Measurements from ENCODE around the gene MYO1F.
"Not testable (repeated sequence)": the region's sequence is repeated elsewhere in the genome, so short reads cannot be mapped to it uniquely, and the experiment has no call there.

MYO1F gene

GRCh38 chr19:8514505-8515009 lies 62.7 kb downstream of the MYO1F start:
- DNase-seq, result not testable (repeated sequence)

- DNase-seq, result peak; percentile 94 to 96
These were observed 63.3 kb downstream of the MYO1F start, which contains the start of gene ZNF414 for GRCh38 chr19:8513687-8514504. Gene ZNF414, minus strand, starts transcription at chr19:8514167. Its CDS starts 121 bp downstream, at chr19:8514046.

- no peak for DNase-seq
These were observed 64.1 kb downstream of the MYO1F start for GRCh38 chr19:8513036-8513686.

GRCh38 chr19:8512115-8512967 lies 64.9 kb downstream of the MYO1F start:
- DNase-seq, result no peak

- DNase-seq, result no peak
These were observed 65.6 kb downstream of the MYO1F start for GRCh38 chr19:8511573-8512101.

GRCh38 chr19:8510589-8511115 lies 66.6 kb downstream of the MYO1F start:
- no peak for DNase-seq

- DNase-seq, result no peak
These were observed 70.8 kb downstream of the MYO1F start for GRCh38 chr19:8506402-8506957.

GRCh38 chr19:8505680-8506401 lies 71.4 kb downstream of the MYO1F start:
- DNase-seq, result peak; percentile 58 to 69

GRCh38 chr19:8504919-8505318 lies 72.3 kb downstream of the MYO1F start:
- no peak for DNase-seq

- DNase-seq, result no peak
These were observed 73.1 kb downstream of the MYO1F start for GRCh38 chr19:8504171-8504570.

- peak in 1 of 2 donors; percentile 37 for DNase-seq
These were observed 73.7 kb downstream of the MYO1F start for GRCh38 chr19:8503510-8503909.

- DNase-seq, result no peak
These were observed 75.3 kb downstream of the MYO1F start for GRCh38 chr19:8501981-8502380.

- no peak for DNase-seq
These were observed 75.7 kb downstream of the MYO1F start for GRCh38 chr19:8501516-8501915.

- no peak for DNase-seq
These were observed 77.1 kb downstream of the MYO1F start for GRCh38 chr19:8500158-8500557.

- DNase-seq, result no peak
These were observed 78.0 kb downstream of the MYO1F start for GRCh38 chr19:8499048-8499833.

- no peak for DNase-seq
These were observed 78.9 kb downstream of the MYO1F start for GRCh38 chr19:8498295-8498694.

- DNase-seq, result peak in 1 of 2 donors; percentile 43
These were observed 83.1 kb downstream of the MYO1F start for GRCh38 chr19:8494158-8494557.

GRCh38 chr19:8491574-8491973 lies 85.7 kb downstream of the MYO1F start:
- DNase-seq, result no peak

- DNase-seq, result no peak
These were observed 86.4 kb downstream of the MYO1F start for GRCh38 chr19:8490873-8491272.

GRCh38 chr19:8490395-8490760 lies 86.9 kb downstream of the MYO1F start:
- no peak for DNase-seq
